Measurements from ENCODE around the gene ARL9. TPM values are rescaled to one million over a fixed set of nuclear protein-coding genes. Genes with fewer than 3 reads are reported as not detected.
A peak's percentile ranks its signal among the peaks of the same experiment; 100 is the strongest.

The ARL9 gene
- polyA plus RNA-seq (0.11 and 0.22 TPM in 2 replicates), polyA minus RNA-seq (0.24 TPM in 1 of 2 replicates, not detected in the other)

GRCh38 chr4:56505269-56506130 is at the start of gene ARL9:
TSS of gene ARL9 (plus strand) at chr4:56505791. CDS start at chr4:56505863, 72 bp downstream.
- no peak within 1 kb of the TSS for H3K27ac ChIP-seq (ENCODE audit: low read length)
- no peaks in the 10 kb centered on the region for H4K20me1 ChIP-seq (ENCODE audit: insufficient read depth)
- TF ChIP-seq EZH2 (IDR thresholded peaks at IDR 0.05; ENCODE audit: borderline replicate concordance, insufficient read depth, low read length, poor library complexity, severe bottlenecking) = no peak
- no peak for TF ChIP-seq POLR2AphosphoS5 (IDR thresholded peaks at IDR 0.05)
- TF ChIP-seq EP300 (conservative IDR thresholded peaks at IDR 0.05; ENCODE audit: poor library complexity, severe bottlenecking) = no peak
- TF ChIP-seq MXI1 (conservative IDR thresholded peaks at IDR 0.05; ENCODE audit: poor library complexity, severe bottlenecking) = no peak
- TF ChIP-seq TAF1 (IDR thresholded peaks at IDR 0.05; ENCODE audit: low read depth) = no peak
- H3K79me2 ChIP-seq (replicated peaks; ENCODE audit: insufficient read depth, low read length) = no peaks in the 10 kb centered on the region
- peaks cover 16% of the 10 kb centered on the region for H3K27me3 ChIP-seq (ENCODE audit: insufficient read depth, low read depth, low read length)
- no peaks in the 10 kb centered on the region for H3K36me3 ChIP-seq (ENCODE audit: insufficient read depth, low read length)
- H3K4me2 ChIP-seq (ENCODE audit: low read length) = no peak within 1 kb of the TSS
- no peaks in the 10 kb centered on the region for H3F3A ChIP-seq (ENCODE audit: insufficient read depth, low read length, poor library complexity, severe bottlenecking)
- H3K9me2 ChIP-seq (ENCODE audit: insufficient read depth, low read length) = no peaks in the 10 kb centered on the region
- H2AFZ ChIP-seq (ENCODE audit: low read depth, low read length) = no peak within 1 kb of the TSS
- peak within 1 kb of the TSS; percentile 49 for H3K4me3 ChIP-seq (ENCODE audit: low read length)
- no peaks in the 10 kb centered on the region for H3K9me3 ChIP-seq (ENCODE audit: low read length)
- H3K9ac ChIP-seq (ENCODE audit: low read length) = no peak within 1 kb of the TSS

- no peak overlapping the region for H3K9ac ChIP-seq (ENCODE audit: low read length)
- TF ChIP-seq REST (IDR thresholded peaks at IDR 0.05; ENCODE audit: borderline replicate concordance) = no peak
- TF ChIP-seq EZH2 (IDR thresholded peaks at IDR 0.05; ENCODE audit: borderline replicate concordance, insufficient read depth, low read length, poor library complexity, severe bottlenecking) = no peak
- TF ChIP-seq RAD21 (conservative IDR thresholded peaks at IDR 0.05) = no peak
- no peak for TF ChIP-seq EP300 (conservative IDR thresholded peaks at IDR 0.05; ENCODE audit: poor library complexity, severe bottlenecking)
- no peak for TF ChIP-seq MXI1 (conservative IDR thresholded peaks at IDR 0.05; ENCODE audit: poor library complexity, severe bottlenecking)
- no peak for TF ChIP-seq POLR2AphosphoS5 (IDR thresholded peaks at IDR 0.05)
- no peak for TF ChIP-seq TAF1 (IDR thresholded peaks at IDR 0.05; ENCODE audit: low read depth)
- no peak for TF ChIP-seq SMC3 (conservative IDR thresholded peaks at IDR 0.05; ENCODE audit: poor library complexity)
- TF ChIP-seq CTCF (IDR thresholded peaks at IDR 0.05; ENCODE audit: poor library complexity, severe bottlenecking) = no peak
- no peaks in the 10 kb centered on the region for H4K20me1 ChIP-seq (ENCODE audit: insufficient read depth)
- H3K79me2 ChIP-seq (replicated peaks; ENCODE audit: insufficient read depth, low read length) = peaks cover 11% of the 10 kb centered on the region
- H3K27me3 ChIP-seq (ENCODE audit: insufficient read depth, low read depth, low read length) = no peaks in the 10 kb centered on the region
- H2AFZ ChIP-seq (ENCODE audit: low read depth, low read length) = no peak overlapping the region
- no peak overlapping the region for H3K4me3 ChIP-seq (ENCODE audit: low read length)
- H3K9me2 ChIP-seq (ENCODE audit: insufficient read depth, low read length) = no peaks in the 10 kb centered on the region
- H3F3A ChIP-seq (ENCODE audit: insufficient read depth, low read length, poor library complexity, severe bottlenecking) = no peaks in the 10 kb centered on the region
- peaks cover 6% of the 10 kb centered on the region for H3K36me3 ChIP-seq (ENCODE audit: insufficient read depth, low read length)
- no peak overlapping the region for H3K4me2 ChIP-seq (ENCODE audit: low read length)
- no peak overlapping the region for H3K27ac ChIP-seq (ENCODE audit: low read length)
- no peaks in the 10 kb centered on the region for H3K9me3 ChIP-seq (ENCODE audit: low read length)
Measured at GRCh38 chr4:56460085-56460484, 45.5 kb upstream of the ARL9 start.
